WTC11 (cell line): ENCODE data around the gene NAGS. TPM values are rescaled to one million over a fixed set of nuclear protein-coding genes. Genes with fewer than 3 reads are reported as not detected.

Experiments
- ATAC-seq: fragments of 200-7000 bp; cut with Tn5 transposase; 2 replicates; pipeline ENCODE4 v1.10.0; 2021; ENCODE audit warnings: mild to moderate bottlenecking, moderate library complexity
- Bru-seq: library from RNA; stranded (reverse); fragments of 400-500 nt; gene quantifications from one replicate; lab custom pipeline; 2021; lab: Mats Ljungman, UMichigan
- CTCF ChIA-PET: fragments of 300-600 bp; sonication (Branson Sonifier 250); formaldehyde crosslinking; loops from one replicate; lab custom pipeline; 2021; ENCODE audit warnings: antibody characterized with exemption; lab: Charles Lee
- POLR2A ChIA-PET: fragments of 350-600 bp; sonication (Branson Sonifier 250); formaldehyde crosslinking; loops from one replicate; lab custom pipeline; 2021; ENCODE audit warnings: antibody characterized with exemption; lab: Charles Lee
- DNase-seq: peaks from one replicate; pipeline ENCODE4 v3.0.0; 2021; ENCODE audit warnings: low spot score
- H3K27ac Mint-ChIP-seq: 2 replicates; pipeline ENCODE4 v1.8.0; 2021; ENCODE audit warnings: mixed read lengths
- H3K27me3 Mint-ChIP-seq: 2 replicates; pipeline ENCODE4 v1.8.0; 2021; ENCODE audit warnings: low read depth, mild to moderate bottlenecking, moderate library complexity, mixed read lengths
- H3K36me3 Mint-ChIP-seq: 2 replicates; pipeline ENCODE4 v1.8.0; 2021; ENCODE audit warnings: mixed read lengths
- H3K4me1 Mint-ChIP-seq: 2 replicates; pipeline ENCODE4 v1.8.0; 2022; ENCODE audit warnings: mixed read lengths
- H3K4me3 Mint-ChIP-seq: 2 replicates; pipeline ENCODE4 v1.8.0; 2021; ENCODE audit warnings: mild to moderate bottlenecking, moderate library complexity, mixed read lengths
- H3K9me3 Mint-ChIP-seq: 2 replicates; pipeline ENCODE4 v1.8.0; 2021; ENCODE audit warnings: mixed read lengths
- ATF1 ChIP-seq: sonication (generic); formaldehyde crosslinking; IDR thresholded peaks from 2 replicates; pipeline ENCODE4 v1.8.1; 2023; ENCODE audit warnings: mild to moderate bottlenecking, moderate library complexity, missing genetic modification reagents
- ESRRA ChIP-seq: sonication (generic); formaldehyde crosslinking; IDR thresholded peaks from 2 replicates; pipeline ENCODE4 v1.8.1; 2022; ENCODE audit warnings: mild to moderate bottlenecking, missing genetic modification reagents, borderline replicate concordance
- ETV6 ChIP-seq: sonication (generic); formaldehyde crosslinking; IDR thresholded peaks from 2 replicates; pipeline ENCODE4 v1.8.1; 2022; ENCODE audit warnings: mild to moderate bottlenecking, missing genetic modification reagents
- FOXJ3 ChIP-seq: sonication (generic); formaldehyde crosslinking; IDR thresholded peaks from 2 replicates; pipeline ENCODE4 v1.9.0; 2021; ENCODE audit warnings: missing genetic modification reagents, mild to moderate bottlenecking, borderline replicate concordance
- IRF2 ChIP-seq: sonication (generic); formaldehyde crosslinking; IDR thresholded peaks from 2 replicates; pipeline ENCODE4 v1.8.0; 2022; ENCODE audit warnings: low read depth, missing genetic modification reagents, borderline replicate concordance
- MYBL2 ChIP-seq: sonication (generic); formaldehyde crosslinking; IDR thresholded peaks from 2 replicates; pipeline ENCODE4 v1.8.1; 2023; ENCODE audit warnings: mild to moderate bottlenecking, moderate library complexity, missing genetic modification reagents
- NFATC4 ChIP-seq: fragments of 250-450 bp; sonication (Bioruptor Pico); IDR thresholded peaks from 2 replicates; pipeline ENCODE4 v1.9.0; 2021; ENCODE audit warnings: mild to moderate bottlenecking
- NFYB ChIP-seq: sonication (generic); formaldehyde crosslinking; conservative IDR thresholded peaks from 2 replicates; pipeline ENCODE4 v1.8.0; 2022; ENCODE audit warnings: low read depth, missing genetic modification reagents
- NR2C2 ChIP-seq: sonication (generic); formaldehyde crosslinking; IDR thresholded peaks from 2 replicates; pipeline ENCODE4 v1.8.0; 2022; ENCODE audit warnings: mild to moderate bottlenecking, missing genetic modification reagents
- NR3C1 ChIP-seq: sonication (generic); formaldehyde crosslinking; conservative IDR thresholded peaks from 2 replicates; pipeline ENCODE4 v1.8.1; 2023; ENCODE audit warnings: low read depth, mild to moderate bottlenecking, missing genetic modification reagents
- SMAD3 ChIP-seq: sonication (generic); formaldehyde crosslinking; IDR thresholded peaks from 2 replicates; pipeline ENCODE4 v1.8.0; 2022; ENCODE audit warnings: missing genetic modification reagents, mild to moderate bottlenecking, borderline replicate concordance
- SP1 ChIP-seq: sonication (generic); formaldehyde crosslinking; conservative IDR thresholded peaks from 2 replicates; pipeline ENCODE4 v1.8.1; 2022; ENCODE audit warnings: missing genetic modification reagents
- TEAD1 ChIP-seq: sonication (generic); formaldehyde crosslinking; IDR thresholded peaks from 2 replicates; pipeline ENCODE4 v1.8.0; 2022; ENCODE audit warnings: mild to moderate bottlenecking, missing genetic modification reagents
- ZNF423 ChIP-seq: fragments of 250-450 bp; sonication (Bioruptor Pico); IDR thresholded peaks from 2 replicates; pipeline ENCODE4 v2.1.2; 2022; ENCODE audit warnings: mild to moderate bottlenecking, moderate library complexity
- ZNF671 ChIP-seq: fragments of 250-450 bp; sonication (Bioruptor Pico); IDR thresholded peaks from 2 replicates; pipeline ENCODE4 v1.8.0; 2021; ENCODE audit warnings: mild to moderate bottlenecking
- long read RNA-seq, 3 experiments: library from RNA in 1 of 3; library from capped mRNA in 1 of 3; library from polyadenylated mRNA in 1 of 3; unstranded in 2 of 3; stranded (forward) in 1 of 3; transcript quantifications; one replicate each; pipeline ENCODE4 v2.0.0, GENCODE V29; 2021
- total RNA-seq: library from RNA; stranded (reverse); gene quantifications from 3 replicates; pipeline ENCODE4 v1.2.3, GENCODE V29; 2021
- TF ChIP-seq, protein P1 (sequence below): sonication (generic); formaldehyde crosslinking; IDR thresholded peaks from 2 replicates; pipeline ENCODE4 v1.8.0; 2022; ENCODE audit warnings: mild to moderate bottlenecking, missing genetic modification reagents
- TF ChIP-seq, protein P2 (sequence below): sonication (generic); formaldehyde crosslinking; IDR thresholded peaks from 2 replicates; pipeline ENCODE4 v1.8.1; 2022; ENCODE audit warnings: low read depth, mild to moderate bottlenecking, moderate library complexity, missing genetic modification reagents, borderline replicate concordance
- TF ChIP-seq, protein P3 (sequence below): sonication (generic); formaldehyde crosslinking; IDR thresholded peaks from 2 replicates; pipeline ENCODE4 v1.8.0; 2022; ENCODE audit warnings: mild to moderate bottlenecking, missing genetic modification reagents
- TF ChIP-seq, protein P4 (sequence below): fragments of 250-450 bp; sonication (Bioruptor Pico); IDR thresholded peaks from 2 replicates; pipeline ENCODE4 v1.8.0; 2021; ENCODE audit warnings: mild to moderate bottlenecking
- TF ChIP-seq, protein P5 (sequence below): sonication (generic); formaldehyde crosslinking; IDR thresholded peaks from 2 replicates; pipeline ENCODE4 v1.8.1; 2022; ENCODE audit warnings: mild to moderate bottlenecking, moderate library complexity, missing genetic modification reagents

Gene NAGS, protein sequence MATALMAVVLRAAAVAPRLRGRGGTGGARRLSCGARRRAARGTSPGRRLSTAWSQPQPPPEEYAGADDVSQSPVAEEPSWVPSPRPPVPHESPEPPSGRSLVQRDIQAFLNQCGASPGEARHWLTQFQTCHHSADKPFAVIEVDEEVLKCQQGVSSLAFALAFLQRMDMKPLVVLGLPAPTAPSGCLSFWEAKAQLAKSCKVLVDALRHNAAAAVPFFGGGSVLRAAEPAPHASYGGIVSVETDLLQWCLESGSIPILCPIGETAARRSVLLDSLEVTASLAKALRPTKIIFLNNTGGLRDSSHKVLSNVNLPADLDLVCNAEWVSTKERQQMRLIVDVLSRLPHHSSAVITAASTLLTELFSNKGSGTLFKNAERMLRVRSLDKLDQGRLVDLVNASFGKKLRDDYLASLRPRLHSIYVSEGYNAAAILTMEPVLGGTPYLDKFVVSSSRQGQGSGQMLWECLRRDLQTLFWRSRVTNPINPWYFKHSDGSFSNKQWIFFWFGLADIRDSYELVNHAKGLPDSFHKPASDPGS
- total RNA-seq (6.1 to 8.6 TPM (median 7.6 TPM) in 3 replicates), Bru-seq, nascent RNA (percentile 53 among the genes with signal in this experiment)
- long read RNA-seq, experiment 1, transcript NAGS-201 (7 exons, 2,182 nt), result major isoform, 9 of 27 reads
- long read RNA-seq, experiment 1, partial matches to known transcripts, result 11 of 27 reads
- long read RNA-seq, experiment 1, other reads (novel, unspliced or antisense), result 6 of 27 reads
- long read RNA-seq, experiment 2, partial matches to known transcripts, result 5 of 8 reads
- long read RNA-seq, experiment 2, other reads (novel, unspliced or antisense), result 1 of 8 reads
- long read RNA-seq, experiment 3, partial matches to known transcripts, result 8 of 9 reads
- long read RNA-seq, experiment 3, other reads (novel, unspliced or antisense), result 1 of 9 reads

DNA sequence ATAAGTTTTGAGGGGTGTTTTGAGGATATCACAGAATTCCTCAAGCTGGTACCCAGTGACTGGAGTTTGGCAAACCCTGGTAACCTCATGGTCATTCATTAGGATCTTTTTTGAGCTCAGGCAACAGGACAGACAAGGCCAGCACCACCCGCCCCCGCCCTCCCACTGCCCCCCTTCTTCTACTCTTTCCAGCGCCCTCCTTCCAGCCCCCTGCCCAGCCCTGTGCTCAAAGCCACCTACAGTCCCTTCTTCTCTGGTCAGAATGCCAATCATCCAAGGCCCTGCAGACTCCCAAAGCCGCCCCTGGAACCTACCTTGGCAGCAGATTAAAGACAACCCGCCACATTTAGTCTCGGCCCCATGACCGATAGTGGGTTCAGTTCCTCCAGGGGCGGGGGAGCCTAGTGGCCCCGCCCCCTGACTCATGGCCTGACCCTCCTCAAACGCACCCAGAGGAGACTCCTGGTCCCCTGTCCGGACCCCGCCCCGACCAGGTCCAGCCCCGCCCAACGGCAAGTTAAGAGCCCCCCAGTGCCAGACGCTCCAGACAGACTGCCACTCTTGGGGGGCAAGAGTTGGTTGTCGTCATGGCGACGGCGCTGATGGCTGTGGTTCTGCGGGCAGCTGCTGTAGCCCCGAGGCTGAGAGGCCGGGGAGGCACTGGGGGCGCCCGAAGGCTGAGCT is at the start of gene NAGS:
Gene NAGS (plus strand): TSS at position 546 of the 684 bp plus-strand sequence. CDS start 42 bp downstream, at position 588.
- ChIA-PET POLR2A (interaction anchor here (0.6 to 1.2 kb wide), 4 partner anchors 10 to 217 kb away, joined by 3 to 5 read pairs (median 4); partner anchors contain the start of gene TMEM101), CTCF (interaction anchor here (0.5 to 7.0 kb wide), 25 partner anchors 10 to 859 kb away, joined by 3 to 74 read pairs (median 4); partner anchors contain the start of genes CD300LG, PPY, PYY and TMEM101)
- no peaks in the 10 kb centered on the region for H3K9me3 Mint-ChIP-seq

DNA sequence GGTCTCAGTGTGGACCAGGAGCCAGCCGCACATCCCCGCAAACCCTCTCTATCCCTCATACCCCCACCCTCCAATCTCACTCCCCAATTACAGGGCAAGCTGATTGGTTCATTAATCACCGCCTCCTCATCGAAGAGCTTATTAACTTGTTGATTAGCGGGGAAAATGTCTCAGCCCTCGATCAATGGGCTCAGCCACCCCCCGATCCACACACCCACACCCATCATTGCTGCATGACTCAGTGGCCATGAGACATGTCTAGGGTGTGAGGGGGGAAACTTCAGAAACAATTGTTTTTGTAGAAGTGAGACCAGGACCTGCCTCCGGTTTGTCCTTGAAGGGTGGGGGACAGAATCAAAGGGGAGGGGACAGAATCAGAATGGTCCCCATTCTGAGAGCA is 48.2 kb upstream of the NAGS start:
- no peak for TF ChIP-seq FOXJ3 (CRISPR knock-in tag)
- TF ChIP-seq NR2C2 (CRISPR knock-in tag), result no peak
- no peak for TF ChIP-seq ZNF671 (CRISPR knock-in tag)
- no peak for TF ChIP-seq ESRRA (CRISPR knock-in tag)
- TF ChIP-seq, protein P1, sequence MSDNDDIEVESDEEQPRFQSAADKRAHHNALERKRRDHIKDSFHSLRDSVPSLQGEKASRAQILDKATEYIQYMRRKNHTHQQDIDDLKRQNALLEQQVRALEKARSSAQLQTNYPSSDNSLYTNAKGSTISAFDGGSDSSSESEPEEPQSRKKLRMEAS, result no peak
- no peak for TF ChIP-seq IRF2 (CRISPR knock-in tag)
- TF ChIP-seq, protein P2, sequence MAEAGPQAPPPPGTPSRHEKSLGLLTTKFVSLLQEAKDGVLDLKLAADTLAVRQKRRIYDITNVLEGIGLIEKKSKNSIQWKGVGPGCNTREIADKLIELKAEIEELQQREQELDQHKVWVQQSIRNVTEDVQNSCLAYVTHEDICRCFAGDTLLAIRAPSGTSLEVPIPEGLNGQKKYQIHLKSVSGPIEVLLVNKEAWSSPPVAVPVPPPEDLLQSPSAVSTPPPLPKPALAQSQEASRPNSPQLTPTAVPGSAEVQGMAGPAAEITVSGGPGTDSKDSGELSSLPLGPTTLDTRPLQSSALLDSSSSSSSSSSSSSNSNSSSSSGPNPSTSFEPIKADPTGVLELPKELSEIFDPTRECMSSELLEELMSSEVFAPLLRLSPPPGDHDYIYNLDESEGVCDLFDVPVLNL (CRISPR knock-in tag), result no peak
- no peak for TF ChIP-seq SMAD3
- TF ChIP-seq NFATC4, result no peak
- TF ChIP-seq SP1 (CRISPR knock-in tag), result no peak
- no peak for TF ChIP-seq ATF1 (CRISPR knock-in tag)
- Mint-ChIP-seq H3K9me3 (no peaks in the 10 kb centered on the region), H3K36me3 (no peaks in the 10 kb centered on the region), H3K27ac (no peak overlapping the region), H3K27me3 (peaks cover 40% of the 10 kb centered on the region), H3K4me3 (no peak overlapping the region), H3K4me1 (peaks cover 11% of the 10 kb centered on the region)
- ATAC-seq (no peak), DNase-seq (no peak)
- CTCF ChIA-PET, result no interaction called here
- POLR2A ChIA-PET, result no interaction called here

More for the DNA sequence above, at the start of gene NAGS:
- H3K4me3 Mint-ChIP-seq, result peak within 1 kb of the TSS; percentile 92
- TF ChIP-seq SP1 (CRISPR knock-in tag) (peak; percentile 45), ZNF423 (CRISPR knock-in tag) (no peak)
- TF ChIP-seq, protein P3, sequence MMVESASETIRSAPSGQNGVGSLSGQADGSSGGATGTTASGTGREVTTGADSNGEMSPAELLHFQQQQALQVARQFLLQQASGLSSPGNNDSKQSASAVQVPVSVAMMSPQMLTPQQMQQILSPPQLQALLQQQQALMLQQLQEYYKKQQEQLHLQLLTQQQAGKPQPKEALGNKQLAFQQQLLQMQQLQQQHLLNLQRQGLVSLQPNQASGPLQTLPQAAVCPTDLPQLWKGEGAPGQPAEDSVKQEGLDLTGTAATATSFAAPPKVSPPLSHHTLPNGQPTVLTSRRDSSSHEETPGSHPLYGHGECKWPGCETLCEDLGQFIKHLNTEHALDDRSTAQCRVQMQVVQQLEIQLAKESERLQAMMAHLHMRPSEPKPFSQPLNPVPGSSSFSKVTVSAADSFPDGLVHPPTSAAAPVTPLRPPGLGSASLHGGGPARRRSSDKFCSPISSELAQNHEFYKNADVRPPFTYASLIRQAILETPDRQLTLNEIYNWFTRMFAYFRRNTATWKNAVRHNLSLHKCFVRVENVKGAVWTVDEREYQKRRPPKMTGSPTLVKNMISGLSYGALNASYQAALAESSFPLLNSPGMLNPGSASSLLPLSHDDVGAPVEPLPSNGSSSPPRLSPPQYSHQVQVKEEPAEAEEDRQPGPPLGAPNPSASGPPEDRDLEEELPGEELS (CRISPR knock-in tag), result peak; percentile 28; the same call in 1 of the 2 replicates
- TF ChIP-seq, all 79 proteins: peak for 2
- Mint-ChIP-seq H3K27me3 (peaks cover 27% of the 10 kb centered on the region), H3K4me1 (peaks cover 20% of the 10 kb centered on the region), H3K27ac (peak within 1 kb of the TSS; percentile 87; the same call in 1 of the 2 replicates), H3K36me3 (no peaks in the 10 kb centered on the region)
- DNase-seq (peak; percentile 58), ATAC-seq (peak; percentile 4; the same call in 1 of the 2 replicates)

DNA sequence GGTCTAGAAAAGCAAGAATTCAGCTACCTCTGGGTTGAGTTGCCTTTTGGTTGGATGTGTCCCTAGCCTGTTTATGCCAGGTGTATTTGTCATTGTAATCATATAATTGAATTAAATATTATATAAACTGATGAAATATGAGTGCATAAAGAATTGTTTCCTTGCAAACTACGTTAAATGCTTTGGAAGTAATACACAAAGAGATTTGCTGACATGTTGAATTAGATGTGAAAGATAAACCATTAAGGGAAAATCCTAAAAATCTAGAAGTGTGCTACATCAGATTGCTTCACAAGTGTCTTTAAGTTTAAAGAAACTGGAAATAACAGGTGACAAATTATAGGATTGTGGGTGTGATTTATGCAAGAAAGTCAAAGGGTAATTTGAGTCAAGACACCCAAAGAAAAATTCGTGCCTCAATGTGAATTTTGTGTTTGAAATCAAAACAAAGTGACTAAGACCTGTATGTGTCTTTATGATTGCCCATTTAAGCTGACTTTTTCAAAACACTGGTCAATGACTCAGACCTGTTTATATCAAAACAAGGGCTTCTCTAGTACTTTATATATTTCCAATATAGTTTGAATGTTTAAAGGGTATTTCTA is 45.6 kb upstream of the NAGS start:
- ChIA-PET CTCF (interaction anchor here (1.5 to 3.6 kb wide), 3 partner anchors 15 to 35 kb away, joined by 5 to 28 read pairs (median 13); no protein-coding TSS in a partner anchor), POLR2A (no interaction called here)
- ATAC-seq, result no peak
- no peak overlapping the region for H3K27ac Mint-ChIP-seq
- no peaks in the 10 kb centered on the region for H3K9me3 Mint-ChIP-seq
- H3K27me3 Mint-ChIP-seq, result peaks cover 19% of the 10 kb centered on the region
- H3K4me1 Mint-ChIP-seq, result no peaks in the 10 kb centered on the region
- no peak overlapping the region for H3K4me3 Mint-ChIP-seq
- DNase-seq, result no peak
- H3K36me3 Mint-ChIP-seq, result no peaks in the 10 kb centered on the region
- TF ChIP-seq NR3C1 (CRISPR knock-in tag), result no peak
- no peak for TF ChIP-seq TEAD1 (CRISPR knock-in tag)
- TF ChIP-seq ETV6, result no peak
- TF ChIP-seq NR2C2 (CRISPR knock-in tag), result no peak
- TF ChIP-seq NFYB (CRISPR knock-in tag), result no peak
- TF ChIP-seq, protein P4, sequence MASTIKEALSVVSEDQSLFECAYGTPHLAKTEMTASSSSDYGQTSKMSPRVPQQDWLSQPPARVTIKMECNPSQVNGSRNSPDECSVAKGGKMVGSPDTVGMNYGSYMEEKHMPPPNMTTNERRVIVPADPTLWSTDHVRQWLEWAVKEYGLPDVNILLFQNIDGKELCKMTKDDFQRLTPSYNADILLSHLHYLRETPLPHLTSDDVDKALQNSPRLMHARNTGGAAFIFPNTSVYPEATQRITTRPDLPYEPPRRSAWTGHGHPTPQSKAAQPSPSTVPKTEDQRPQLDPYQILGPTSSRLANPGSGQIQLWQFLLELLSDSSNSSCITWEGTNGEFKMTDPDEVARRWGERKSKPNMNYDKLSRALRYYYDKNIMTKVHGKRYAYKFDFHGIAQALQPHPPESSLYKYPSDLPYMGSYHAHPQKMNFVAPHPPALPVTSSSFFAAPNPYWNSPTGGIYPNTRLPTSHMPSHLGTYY (CRISPR knock-in tag), result no peak
- no peak for TF ChIP-seq MYBL2 (CRISPR knock-in tag)
- TF ChIP-seq, protein P5, sequence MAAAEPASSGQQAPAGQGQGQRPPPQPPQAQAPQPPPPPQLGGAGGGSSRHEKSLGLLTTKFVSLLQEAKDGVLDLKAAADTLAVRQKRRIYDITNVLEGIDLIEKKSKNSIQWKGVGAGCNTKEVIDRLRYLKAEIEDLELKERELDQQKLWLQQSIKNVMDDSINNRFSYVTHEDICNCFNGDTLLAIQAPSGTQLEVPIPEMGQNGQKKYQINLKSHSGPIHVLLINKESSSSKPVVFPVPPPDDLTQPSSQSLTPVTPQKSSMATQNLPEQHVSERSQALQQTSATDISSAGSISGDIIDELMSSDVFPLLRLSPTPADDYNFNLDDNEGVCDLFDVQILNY (CRISPR knock-in tag), result no peak
